RKO (cell line): ENCODE data around the gene OR56A3.
"Not testable (repeated sequence)": the region's sequence is repeated elsewhere in the genome, so short reads cannot be mapped to it uniquely, and the experiment has no call there.

Experiments used
- DNase-seq: peaks from one replicate; pipeline ENCODE4 v3.0.0-alpha.2; 2016; ENCODE audit warnings: low spot score

Gene OR56A3

GRCh38 chr11:5941951-5942350, at the start of gene OR56A3:
OR56A3 (plus strand) TSS chr11:5942251; CDS start chr11:5947347, 5,096 bp downstream.
- DNase-seq = no peak

GRCh38 chr11:5892908-5893307, 49.1 kb upstream of the OR56A3 start, which contains the start of gene OR52E5:
OR52E5 (plus strand) TSS chr11:5893208; CDS start chr11:5900777, 7,569 bp downstream.
- DNase-seq = no peak

- DNase-seq = no peak
Measured at GRCh38 chr11:5899534-5899933, 42.5 kb upstream of the OR56A3 start.

- no peak for DNase-seq
Measured at GRCh38 chr11:5910540-5910939, 31.5 kb upstream of the OR56A3 start.

GRCh38 chr11:5922749-5923426, 19.2 kb upstream of the OR56A3 start:
- peak; percentile 32 for DNase-seq

GRCh38 chr11:5923427-5923776, 18.6 kb upstream of the OR56A3 start:
- no peak for DNase-seq

- DNase-seq = no peak
Measured at GRCh38 chr11:5923794-5924193, 18.3 kb upstream of the OR56A3 start.

GRCh38 chr11:5928271-5928670, 13.8 kb upstream of the OR56A3 start:
- no peak for DNase-seq

- no peak for DNase-seq
Measured at GRCh38 chr11:5928811-5929210, 13.2 kb upstream of the OR56A3 start.

- no peak for DNase-seq
Measured at GRCh38 chr11:5929571-5930368, 12.3 kb upstream of the OR56A3 start.

- no peak for DNase-seq
Measured at GRCh38 chr11:5930614-5931013, 11.4 kb upstream of the OR56A3 start.

- no peak for DNase-seq
Measured at GRCh38 chr11:5931061-5931460, 11.0 kb upstream of the OR56A3 start.

GRCh38 chr11:5932671-5933070, 9.4 kb upstream of the OR56A3 start:
- DNase-seq = no peak

- DNase-seq = no peak
Measured at GRCh38 chr11:5933116-5933515, 8.9 kb upstream of the OR56A3 start.

GRCh38 chr11:5937868-5938602, 4.0 kb upstream of the OR56A3 start:
- DNase-seq = no peak

GRCh38 chr11:5938603-5938965, 3.5 kb upstream of the OR56A3 start:
- no peak for DNase-seq

- DNase-seq = no peak
Measured at GRCh38 chr11:5940748-5941147, 1.3 kb upstream of the OR56A3 start.

GRCh38 chr11:5955586-5955985, 13.5 kb downstream of the OR56A3 start:
- DNase-seq = no peak

- DNase-seq = not testable (repeated sequence)
Measured at GRCh38 chr11:5960704-5961320, 18.8 kb downstream of the OR56A3 start.

GRCh38 chr11:5966958-5967357, 24.9 kb downstream of the OR56A3 start:
- DNase-seq = no peak

GRCh38 chr11:5967708-5968107, 25.7 kb downstream of the OR56A3 start:
- peak; percentile 46 for DNase-seq

- no peak for DNase-seq
Measured at GRCh38 chr11:5968394-5968793, 26.3 kb downstream of the OR56A3 start, which contains the start of gene OR56A5. OR56A5 (minus strand) TSS chr11:5968494; CDS start chr11:5968494, 0 bp downstream.
